ENCODE data around the gene CASP3. TPM values are rescaled to one million over a fixed set of nuclear protein-coding genes. Genes with fewer than 3 reads are reported as not detected.
"Not testable (repeated sequence)": the region's sequence is repeated elsewhere in the genome, so short reads cannot be mapped to it uniquely, and the experiment has no call there.

CASP3 gene
- total RNA-seq, 1 experiment from 2014 or later, result 38.4 TPM

- in situ Hi-C loops (cut with HindIII; ENCODE audit: low pct_unique_long_range_greater_than_20kb, low sequenced_read_pairs), result no loop called here
- no peak for DNase-seq (ENCODE audit: low read depth, low spot score)
These were observed 32.4 kb downstream of the CASP3 start for GRCh38 chr4:184616633-184617551.

GRCh38 chr4:184616168-184616567 lies 33.1 kb downstream of the CASP3 start:
- DNase-seq (ENCODE audit: low read depth, low spot score); in situ Hi-C loops (cut with HindIII; ENCODE audit: low pct_unique_long_range_greater_than_20kb, low sequenced_read_pairs): not testable (repeated sequence)

GRCh38 chr4:184614509-184614908 lies 34.7 kb downstream of the CASP3 start:
- no peak for DNase-seq (ENCODE audit: low read depth, low spot score)
- in situ Hi-C loops (cut with HindIII; ENCODE audit: low pct_unique_long_range_greater_than_20kb, low sequenced_read_pairs), result no loop called here

GRCh38 chr4:184613405-184613804 lies 35.8 kb downstream of the CASP3 start:
- no peak for DNase-seq (ENCODE audit: low read depth, low spot score)
- in situ Hi-C loops (cut with HindIII; ENCODE audit: low pct_unique_long_range_greater_than_20kb, low sequenced_read_pairs), result no loop called here

GRCh38 chr4:184612074-184612473 lies 37.2 kb downstream of the CASP3 start:
- in situ Hi-C loops (cut with HindIII; ENCODE audit: low pct_unique_long_range_greater_than_20kb, low sequenced_read_pairs), result no loop called here
- DNase-seq (ENCODE audit: low read depth, low spot score), result no peak

- in situ Hi-C loops (cut with HindIII; ENCODE audit: low pct_unique_long_range_greater_than_20kb, low sequenced_read_pairs), result not testable (repeated sequence)
These were observed 41.8 kb downstream of the CASP3 start for GRCh38 chr4:184607429-184607828.

GRCh38 chr4:184602857-184603256 lies 46.4 kb downstream of the CASP3 start:
- in situ Hi-C loops (cut with HindIII; ENCODE audit: low pct_unique_long_range_greater_than_20kb, low sequenced_read_pairs), result not testable (repeated sequence)

More at GRCh38 chr4:184607429-184607828, 41.8 kb downstream of the CASP3 start:
- not testable (repeated sequence) for DNase-seq (ENCODE audit: low read depth, low spot score)

GRCh38 chr4:184600982-184601381 lies 48.3 kb downstream of the CASP3 start:
- DNase-seq (ENCODE audit: low read depth, low spot score); in situ Hi-C loops (cut with HindIII; ENCODE audit: low pct_unique_long_range_greater_than_20kb, low sequenced_read_pairs): not testable (repeated sequence)

More at GRCh38 chr4:184602857-184603256, 46.4 kb downstream of the CASP3 start:
- DNase-seq (ENCODE audit: low read depth, low spot score), result not testable (repeated sequence)

GRCh38 chr4:184599492-184600135 lies 49.6 kb downstream of the CASP3 start:
- in situ Hi-C loops (cut with HindIII; ENCODE audit: low pct_unique_long_range_greater_than_20kb, low sequenced_read_pairs), result no loop called here
- no peak for DNase-seq (ENCODE audit: low read depth, low spot score)

- in situ Hi-C loops (cut with HindIII; ENCODE audit: low pct_unique_long_range_greater_than_20kb, low sequenced_read_pairs), result no loop called here
- no peak for DNase-seq (ENCODE audit: low read depth, low spot score)
These were observed 50.3 kb downstream of the CASP3 start for GRCh38 chr4:184598753-184599491.

GRCh38 chr4:184596617-184597185 lies 52.5 kb downstream of the CASP3 start:
- in situ Hi-C loops (cut with HindIII; ENCODE audit: low pct_unique_long_range_greater_than_20kb, low sequenced_read_pairs), result no loop called here
- no peak for DNase-seq (ENCODE audit: low read depth, low spot score)

GRCh38 chr4:184596044-184596616 lies 53.1 kb downstream of the CASP3 start:
- in situ Hi-C loops (cut with HindIII; ENCODE audit: low pct_unique_long_range_greater_than_20kb, low sequenced_read_pairs), result no loop called here
- no peak for DNase-seq (ENCODE audit: low read depth, low spot score)

- DNase-seq (ENCODE audit: low read depth, low spot score), result no peak
These were observed 53.8 kb downstream of the CASP3 start for GRCh38 chr4:184595430-184595829.

GRCh38 chr4:184593461-184593860 lies 55.8 kb downstream of the CASP3 start:
- in situ Hi-C loops (cut with HindIII; ENCODE audit: low pct_unique_long_range_greater_than_20kb, low sequenced_read_pairs), result no loop called here
- no peak for DNase-seq (ENCODE audit: low read depth, low spot score)

More at GRCh38 chr4:184595430-184595829, 53.8 kb downstream of the CASP3 start:
- in situ Hi-C loops (cut with HindIII; ENCODE audit: low pct_unique_long_range_greater_than_20kb, low sequenced_read_pairs), result no loop called here

GRCh38 chr4:184591747-184592270 lies 57.4 kb downstream of the CASP3 start:
- DNase-seq (ENCODE audit: low read depth, low spot score); in situ Hi-C loops (cut with HindIII; ENCODE audit: low pct_unique_long_range_greater_than_20kb, low sequenced_read_pairs): not testable (repeated sequence)

- in situ Hi-C loops (cut with HindIII; ENCODE audit: low pct_unique_long_range_greater_than_20kb, low sequenced_read_pairs), result no loop called here
- no peak for DNase-seq (ENCODE audit: low read depth, low spot score)
These were observed 58.1 kb downstream of the CASP3 start for GRCh38 chr4:184591070-184591677.

- no peak for DNase-seq (ENCODE audit: low read depth, low spot score)
- in situ Hi-C loops (cut with HindIII; ENCODE audit: low pct_unique_long_range_greater_than_20kb, low sequenced_read_pairs), result no loop called here
These were observed 59.1 kb downstream of the CASP3 start for GRCh38 chr4:184590196-184590595.
